ENCODE measurements around the gene CD109.

DNA sequence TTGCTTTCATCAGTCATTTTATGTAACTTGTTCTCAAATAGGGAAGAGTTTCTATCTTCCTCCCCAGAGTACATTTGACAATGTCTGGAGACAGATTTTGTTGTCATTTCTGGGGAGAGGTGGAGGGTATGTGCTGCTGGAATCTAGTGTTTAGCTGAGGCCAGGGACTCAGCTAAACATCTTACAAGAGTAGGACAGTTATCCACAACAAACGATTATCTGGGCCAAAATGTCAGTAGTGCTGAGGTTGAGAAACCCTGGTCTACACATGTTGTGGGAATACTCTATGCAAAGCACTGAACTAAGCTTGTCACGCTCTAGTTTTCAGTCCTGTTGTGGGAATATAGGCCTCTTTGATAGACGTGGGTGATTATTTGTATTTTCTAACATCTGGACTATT lies 171.4 kb downstream of the CD109 start:
- TF ChIP-seq POLR2A (IDR thresholded peaks at IDR 0.05), result no peak
- TF ChIP-seq, protein P1, sequence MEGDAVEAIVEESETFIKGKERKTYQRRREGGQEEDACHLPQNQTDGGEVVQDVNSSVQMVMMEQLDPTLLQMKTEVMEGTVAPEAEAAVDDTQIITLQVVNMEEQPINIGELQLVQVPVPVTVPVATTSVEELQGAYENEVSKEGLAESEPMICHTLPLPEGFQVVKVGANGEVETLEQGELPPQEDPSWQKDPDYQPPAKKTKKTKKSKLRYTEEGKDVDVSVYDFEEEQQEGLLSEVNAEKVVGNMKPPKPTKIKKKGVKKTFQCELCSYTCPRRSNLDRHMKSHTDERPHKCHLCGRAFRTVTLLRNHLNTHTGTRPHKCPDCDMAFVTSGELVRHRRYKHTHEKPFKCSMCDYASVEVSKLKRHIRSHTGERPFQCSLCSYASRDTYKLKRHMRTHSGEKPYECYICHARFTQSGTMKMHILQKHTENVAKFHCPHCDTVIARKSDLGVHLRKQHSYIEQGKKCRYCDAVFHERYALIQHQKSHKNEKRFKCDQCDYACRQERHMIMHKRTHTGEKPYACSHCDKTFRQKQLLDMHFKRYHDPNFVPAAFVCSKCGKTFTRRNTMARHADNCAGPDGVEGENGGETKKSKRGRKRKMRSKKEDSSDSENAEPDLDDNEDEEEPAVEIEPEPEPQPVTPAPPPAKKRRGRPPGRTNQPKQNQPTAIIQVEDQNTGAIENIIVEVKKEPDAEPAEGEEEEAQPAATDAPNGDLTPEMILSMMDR (IDR thresholded peaks at IDR 0.05), result no peak

Data from adrenal gland (tissue), 5 donors.